Astrocyte (in vitro differentiated cells and primary cell): ENCODE results near the gene SLC44A2. TPM values are rescaled to one million over a fixed set of nuclear protein-coding genes. Genes with fewer than 3 reads are reported as not detected.
"Not testable (repeated sequence)": the region's sequence is repeated elsewhere in the genome, so short reads cannot be mapped to it uniquely, and the experiment has no call there.

Source experiments
- DNase-seq: peaks from one replicate; pipeline ENCODE4 v3.0.0-alpha.2; 2010; ENCODE audit warnings: low read depth
- FAIRE-seq: peaks from 2 replicates; lab custom pipeline; 2011; peaks lifted over from hg19 to GRCh38; lab: Jason Lieb, UNC
- H2AFZ ChIP-seq: 2 replicates; pipeline ENCODE4 v1.6.0; 2012; ENCODE audit warnings: low read depth, low read length, inconsistent platforms
- H3K27ac ChIP-seq: 2 replicates; pipeline ENCODE4 v1.5.1; 2011; ENCODE audit warnings: low read depth, low read length, inconsistent platforms
- H3K27me3 ChIP-seq: 2 replicates; pipeline ENCODE4 v1.6.0; 2011; ENCODE audit warnings: low read length, inconsistent platforms; ENCODE audit not compliant: insufficient read depth
- H3K36me3 ChIP-seq: 2 replicates; pipeline ENCODE4 v1.5.1; 2011; ENCODE audit warnings: low read length, inconsistent platforms; ENCODE audit not compliant: insufficient read depth
- H3K4me1 ChIP-seq: 2 replicates; pipeline ENCODE4 v1.5.1; 2011; ENCODE audit warnings: low read length, inconsistent platforms; ENCODE audit not compliant: insufficient read depth
- H3K4me2 ChIP-seq: 2 replicates; pipeline ENCODE4 v1.6.0; 2012; ENCODE audit warnings: low read length, inconsistent platforms
- H3K4me3 ChIP-seq: 2 replicates; pipeline ENCODE4 v1.5.1; 2011; ENCODE audit warnings: low read depth, mild to moderate bottlenecking, low read length, inconsistent platforms; ENCODE audit not compliant: insufficient read depth
- H3K79me2 ChIP-seq: 2 replicates; pipeline ENCODE4 v1.6.0; 2012; ENCODE audit warnings: mild to moderate bottlenecking, low read length, inconsistent platforms; ENCODE audit not compliant: insufficient read depth
- H3K9ac ChIP-seq: 2 replicates; pipeline ENCODE4 v1.6.0; 2012; ENCODE audit warnings: mild to moderate bottlenecking, low read length, inconsistent platforms
- H3K9me3 ChIP-seq: 2 replicates; pipeline ENCODE4 v1.5.1; 2012; ENCODE audit warnings: low read depth, mild to moderate bottlenecking, low read length, inconsistent platforms; ENCODE audit not compliant: insufficient read depth
- H4K20me1 ChIP-seq: 2 replicates; pipeline ENCODE4 v1.6.0; 2012; ENCODE audit warnings: low read length, inconsistent platforms; ENCODE audit not compliant: insufficient read depth
- H3K27ac Mint-ChIP-seq: one replicate; pipeline ENCODE4 v1.8.0; 2021; ENCODE audit warnings: mild to moderate bottlenecking, mixed read lengths; ENCODE audit not compliant: unreplicated experiment
- H3K27me3 Mint-ChIP-seq: one replicate; pipeline ENCODE4 v1.8.0; 2021; ENCODE audit warnings: low read depth, mixed read lengths; ENCODE audit not compliant: unreplicated experiment
- H3K36me3 Mint-ChIP-seq: one replicate; pipeline ENCODE4 v1.8.0; 2021; ENCODE audit warnings: low read depth, mixed read lengths; ENCODE audit not compliant: unreplicated experiment
- H3K4me1 Mint-ChIP-seq: one replicate; pipeline ENCODE4 v1.8.0; 2021; ENCODE audit warnings: low read depth, mixed read lengths; ENCODE audit not compliant: unreplicated experiment
- H3K4me3 Mint-ChIP-seq: one replicate; pipeline ENCODE4 v1.8.0; 2021; ENCODE audit warnings: mild to moderate bottlenecking, moderate library complexity, mixed read lengths; ENCODE audit not compliant: unreplicated experiment
- H3K9me3 Mint-ChIP-seq: one replicate; pipeline ENCODE4 v1.8.0; 2021; ENCODE audit warnings: mild to moderate bottlenecking, mixed read lengths; ENCODE audit not compliant: unreplicated experiment
- EZH2 ChIP-seq: IDR thresholded peaks from 2 replicates; pipeline ENCODE4 v1.6.1; 2012; ENCODE audit warnings: mild to moderate bottlenecking, low read length, inconsistent platforms; ENCODE audit not compliant: insufficient read depth
- total RNA-seq: library from RNA; stranded (reverse); gene quantifications from 2 replicates; pipeline ENCODE4 v1.2.1, GENCODE V29; 2021
- TF ChIP-seq, protein P1 (sequence below): IDR thresholded peaks from 2 replicates; pipeline ENCODE4 v1.5.1; 2011; ENCODE audit warnings: low read depth, mild to moderate bottlenecking, inconsistent platforms, low read length, moderate library complexity; ENCODE audit not compliant: insufficient read depth

The SLC44A2 gene
- total RNA-seq, 1 donor from 2014 or later, result 91.6 TPM

DNA sequence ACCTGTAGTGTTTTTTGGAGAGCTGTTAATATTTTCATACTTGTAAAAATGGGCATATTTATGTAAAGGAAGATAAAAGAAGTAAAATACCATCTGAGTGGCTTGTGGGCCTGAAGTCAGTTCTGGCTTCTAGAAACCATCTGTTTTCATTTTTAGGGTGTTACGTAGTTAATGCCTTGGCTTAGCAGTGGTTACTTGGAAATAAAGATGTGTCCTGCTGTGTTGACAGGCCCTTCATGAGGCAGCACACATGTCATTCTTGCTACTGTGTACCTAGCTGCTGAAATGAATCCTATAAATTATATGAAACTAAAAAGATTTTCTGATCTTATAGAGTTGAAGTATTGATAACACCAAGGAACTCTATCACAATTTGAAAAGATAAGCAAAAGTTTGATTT lies 44.8 kb downstream of the SLC44A2 start:
- H3K27me3 Mint-ChIP-seq, result no peaks in the 10 kb centered on the region
- peaks cover 7% of the 10 kb centered on the region for H3K36me3 Mint-ChIP-seq
- DNase-seq (no peak), FAIRE-seq (no peak)
- peak overlapping the region; percentile 18 for H3K27ac Mint-ChIP-seq
- Histone ChIP-seq H3K27ac (no peak overlapping the region), H3K36me3 (peaks cover 31% of the 10 kb centered on the region), H4K20me1 (peaks cover 96% of the 10 kb centered on the region), H3K4me3 (no peak overlapping the region), H3K4me2 (no peak overlapping the region), H3K9me3 (no peaks in the 10 kb centered on the region), H3K9ac (no peak overlapping the region), H3K4me1 (peaks cover 6% of the 10 kb centered on the region), H3K27me3 (no peaks in the 10 kb centered on the region), H2AFZ (no peak overlapping the region), H3K79me2 (peaks cover 99% of the 10 kb centered on the region)
- H3K4me1 Mint-ChIP-seq, result peaks cover 14% of the 10 kb centered on the region
- H3K9me3 Mint-ChIP-seq, result no peaks in the 10 kb centered on the region
- no peak overlapping the region for H3K4me3 Mint-ChIP-seq
- TF ChIP-seq EZH2, result no peak
- TF ChIP-seq, protein P1, sequence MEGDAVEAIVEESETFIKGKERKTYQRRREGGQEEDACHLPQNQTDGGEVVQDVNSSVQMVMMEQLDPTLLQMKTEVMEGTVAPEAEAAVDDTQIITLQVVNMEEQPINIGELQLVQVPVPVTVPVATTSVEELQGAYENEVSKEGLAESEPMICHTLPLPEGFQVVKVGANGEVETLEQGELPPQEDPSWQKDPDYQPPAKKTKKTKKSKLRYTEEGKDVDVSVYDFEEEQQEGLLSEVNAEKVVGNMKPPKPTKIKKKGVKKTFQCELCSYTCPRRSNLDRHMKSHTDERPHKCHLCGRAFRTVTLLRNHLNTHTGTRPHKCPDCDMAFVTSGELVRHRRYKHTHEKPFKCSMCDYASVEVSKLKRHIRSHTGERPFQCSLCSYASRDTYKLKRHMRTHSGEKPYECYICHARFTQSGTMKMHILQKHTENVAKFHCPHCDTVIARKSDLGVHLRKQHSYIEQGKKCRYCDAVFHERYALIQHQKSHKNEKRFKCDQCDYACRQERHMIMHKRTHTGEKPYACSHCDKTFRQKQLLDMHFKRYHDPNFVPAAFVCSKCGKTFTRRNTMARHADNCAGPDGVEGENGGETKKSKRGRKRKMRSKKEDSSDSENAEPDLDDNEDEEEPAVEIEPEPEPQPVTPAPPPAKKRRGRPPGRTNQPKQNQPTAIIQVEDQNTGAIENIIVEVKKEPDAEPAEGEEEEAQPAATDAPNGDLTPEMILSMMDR, result no peak

DNA sequence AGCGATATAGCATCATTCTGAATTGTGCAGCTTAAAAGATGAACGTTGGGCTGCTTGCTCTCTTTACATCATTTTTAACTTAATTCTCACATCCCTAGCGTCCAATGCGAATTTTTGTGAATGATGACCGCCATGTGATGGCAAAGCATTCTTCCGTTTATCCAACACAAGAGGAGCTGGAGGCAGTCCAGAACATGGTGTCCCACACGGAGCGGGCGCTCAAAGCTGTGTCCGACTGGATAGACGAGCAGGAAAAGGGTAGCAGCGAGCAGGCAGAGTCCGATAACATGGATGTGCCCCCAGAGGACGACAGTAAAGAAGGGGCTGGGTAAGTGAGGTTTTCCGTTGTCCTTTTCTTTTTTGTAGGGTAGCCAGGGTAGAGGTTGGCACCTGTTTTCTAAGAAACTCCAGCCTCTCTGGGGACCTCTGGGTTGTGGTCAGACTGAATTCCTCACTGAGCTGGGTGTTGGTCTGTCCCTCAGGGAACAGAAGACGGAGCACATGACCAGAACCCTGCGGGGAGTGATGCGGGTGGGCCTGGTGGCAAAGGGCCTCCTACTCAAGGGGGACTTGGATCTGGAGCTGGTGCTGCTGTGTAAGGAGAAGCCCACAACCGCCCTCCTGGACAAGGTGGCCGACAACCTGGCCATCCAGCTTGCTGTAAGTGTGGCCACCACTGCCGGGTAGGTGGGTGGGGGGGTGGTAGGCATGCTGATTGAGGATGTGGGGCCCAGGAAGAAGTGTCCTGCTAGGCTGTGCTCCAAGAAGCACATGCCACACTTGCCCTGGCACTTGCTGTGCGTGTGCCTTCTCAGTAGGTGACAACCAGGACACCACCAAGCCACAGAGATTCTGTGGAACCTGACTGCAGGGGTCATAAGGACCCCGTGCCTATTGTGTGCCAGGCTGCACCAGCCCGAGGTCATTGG lies 45.8 kb downstream of the SLC44A2 start:
- H3K27me3 ChIP-seq, result no peaks in the 10 kb centered on the region
- Mint-ChIP-seq H3K27ac (peak overlapping the region; percentile 62), H3K27me3 (no peaks in the 10 kb centered on the region), H3K4me3 (no peak overlapping the region), H3K4me1 (peaks cover 14% of the 10 kb centered on the region), H3K36me3 (peaks cover 7% of the 10 kb centered on the region), H3K9me3 (no peaks in the 10 kb centered on the region)
- FAIRE-seq (no peak), DNase-seq (no peak)
- no peak overlapping the region for H2AFZ ChIP-seq
- H3K4me3 ChIP-seq, result no peak overlapping the region
- H3K36me3 ChIP-seq, result peaks cover 31% of the 10 kb centered on the region
- peaks cover 99% of the 10 kb centered on the region for H3K79me2 ChIP-seq
- peak overlapping the region; percentile 22 for H3K4me2 ChIP-seq
- H3K9me3 ChIP-seq, result no peaks in the 10 kb centered on the region
- H3K4me1 ChIP-seq, result peaks cover 6% of the 10 kb centered on the region
- H3K27ac ChIP-seq, result no peak overlapping the region
- H3K9ac ChIP-seq, result no peak overlapping the region
- no peak for TF ChIP-seq EZH2
- TF ChIP-seq, protein P1, result no peak
- H4K20me1 ChIP-seq, result peaks cover 95% of the 10 kb centered on the region

DNA sequence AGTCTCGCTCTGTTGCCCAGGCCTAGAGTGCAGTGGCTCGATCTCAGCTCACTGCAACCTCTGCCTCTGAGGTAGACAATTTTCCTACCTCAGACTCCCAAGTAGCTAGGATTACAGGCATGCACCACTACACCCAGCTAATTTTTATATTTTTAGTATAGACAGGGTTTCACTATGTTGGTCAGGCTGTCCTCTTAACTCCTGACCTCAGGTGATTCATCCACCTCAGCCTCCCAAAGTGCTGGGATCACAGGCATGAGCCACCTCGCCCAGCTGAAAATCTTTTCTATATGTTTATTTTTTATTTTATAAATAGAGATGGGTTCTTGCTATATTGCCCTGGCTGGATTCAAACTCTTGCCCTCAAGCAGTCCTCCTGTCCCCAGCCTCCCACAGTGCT lies 46.6 kb downstream of the SLC44A2 start:
- not testable (repeated sequence) for H3K27ac ChIP-seq, H3K4me3 Mint-ChIP-seq, H3K36me3 Mint-ChIP-seq, DNase-seq, H3K4me3 ChIP-seq, H3K9ac ChIP-seq, H3K9me3 ChIP-seq, H3K9me3 Mint-ChIP-seq, H3K27me3 ChIP-seq, H3K4me1 ChIP-seq, H2AFZ ChIP-seq, FAIRE-seq, H3K27me3 Mint-ChIP-seq, H3K27ac Mint-ChIP-seq
- H3K36me3 ChIP-seq, result peaks cover 33% of the 10 kb centered on the region
- H3K4me2 ChIP-seq, result peak overlapping the region; percentile 22
- H3K4me1 Mint-ChIP-seq, result peaks cover 14% of the 10 kb centered on the region
- peaks cover 97% of the 10 kb centered on the region for H3K79me2 ChIP-seq
- H4K20me1 ChIP-seq, result peaks cover 92% of the 10 kb centered on the region

DNA sequence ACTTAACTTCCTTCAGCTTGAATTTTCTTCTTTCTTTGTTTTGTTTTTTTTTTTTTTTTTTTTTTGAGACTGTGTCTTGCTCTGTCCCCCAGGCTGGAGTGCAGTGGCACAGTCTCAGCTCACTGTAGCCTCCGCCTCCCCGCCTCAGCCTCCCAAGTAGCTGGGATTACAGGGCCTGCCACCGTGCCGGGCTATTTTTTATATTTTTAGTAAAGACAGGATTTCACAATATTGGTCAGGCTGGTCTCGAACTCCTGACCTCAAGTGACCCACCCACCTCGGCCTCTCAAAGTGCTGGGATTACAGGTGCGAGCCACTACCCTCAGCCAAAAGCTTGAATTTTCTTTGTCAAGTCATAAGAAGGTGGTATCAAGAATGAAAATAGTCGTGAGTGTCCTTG lies 49.9 kb downstream of the SLC44A2 start:
- not testable (repeated sequence) for H3K4me3 Mint-ChIP-seq, H3K27me3 Mint-ChIP-seq, H3K4me1 ChIP-seq, DNase-seq, H3K9ac ChIP-seq, H3K9me3 ChIP-seq, H3K27ac ChIP-seq, FAIRE-seq, H3K27me3 ChIP-seq, H3K9me3 Mint-ChIP-seq, H3K4me2 ChIP-seq, H2AFZ ChIP-seq, H3K27ac Mint-ChIP-seq, H3K4me3 ChIP-seq
- H3K79me2 ChIP-seq, result peaks cover 94% of the 10 kb centered on the region
- peaks cover 61% of the 10 kb centered on the region for H3K36me3 ChIP-seq
- H4K20me1 ChIP-seq, result peaks cover 92% of the 10 kb centered on the region
- peaks cover 12% of the 10 kb centered on the region for H3K4me1 Mint-ChIP-seq
- H3K36me3 Mint-ChIP-seq, result peaks cover 10% of the 10 kb centered on the region
